CD4-positive, alpha-beta memory T cell (primary cell): ENCODE measurements around the gene POU2AF1. TPM values are rescaled to one million over a fixed set of nuclear protein-coding genes. Genes with fewer than 3 reads are reported as not detected.

Experiments
- CTCF ChIA-PET: fragments of 350-600 bp; sonication (Branson Sonifier 250); formaldehyde crosslinking; loops from one replicate; lab custom pipeline; 2021; ENCODE audit warnings: inconsistent platforms; ENCODE audit not compliant: partially characterized antibody; lab: Charles Lee
- POLR2A ChIA-PET: fragments of 350-600 bp; sonication (Branson Sonifier 250); formaldehyde crosslinking; loops from one replicate; lab custom pipeline; 2021; ENCODE audit not compliant: partially characterized antibody; lab: Charles Lee
- DNase-seq, 5 donors: peaks; one replicate each; pipeline versions ENCODE4 v3.0.0 to v3.0.0-alpha.2; 2020 to 2022; ENCODE audit warnings: mixed read lengths in 1 of 5
- H3K27ac ChIP-seq: one replicate; pipeline ENCODE4 v1.7.0; 2013; ENCODE audit warnings: low read depth, low read length
- H3K27me3 ChIP-seq: 2 replicates; pipeline ENCODE4 v1.7.0; 2013; ENCODE audit warnings: mild to moderate bottlenecking, low read length, moderate library complexity; ENCODE audit not compliant: insufficient read depth
- H3K36me3 ChIP-seq: 2 replicates; pipeline ENCODE4 v1.7.0; 2013; ENCODE audit warnings: mild to moderate bottlenecking, low read length, moderate library complexity; ENCODE audit not compliant: insufficient read depth
- H3K4me1 ChIP-seq: 2 replicates; pipeline ENCODE4 v1.7.0; 2013; ENCODE audit warnings: mild to moderate bottlenecking, low read length, moderate library complexity; ENCODE audit not compliant: insufficient read depth
- H3K4me3 ChIP-seq, 2 donors: one replicate each; pipeline ENCODE4 v1.7.0; 2013; ENCODE audit warnings: low read length in 2 of 2, mild to moderate bottlenecking in 1 of 2
- H3K9me3 ChIP-seq, 2 donors: one replicate each; pipeline ENCODE4 v1.7.0; 2013; ENCODE audit warnings: low read length in 2 of 2, control low read depth in 1 of 2; ENCODE audit not compliant: control insufficient read depth in 1 of 2
- H3K27ac Mint-ChIP-seq, 7 donors: one replicate each; pipeline ENCODE4 v1.8.0; 2020 to 2021; ENCODE audit warnings: mixed read lengths in 7 of 7, mild to moderate bottlenecking in 6 of 7, inconsistent platforms in 3 of 7, moderate library complexity in 3 of 7
- H3K27me3 Mint-ChIP-seq, 2 donors: one replicate each; pipeline ENCODE4 v1.8.0; 2020 to 2021; ENCODE audit warnings: mixed read lengths in 2 of 2
- H3K36me3 Mint-ChIP-seq, 2 donors: one replicate each; pipeline ENCODE4 v1.8.0; 2020 to 2021; ENCODE audit warnings: mixed read lengths in 2 of 2, inconsistent platforms in 1 of 2, mild to moderate bottlenecking in 1 of 2
- H3K4me1 Mint-ChIP-seq, 4 donors: one replicate each; pipeline ENCODE4 v1.8.0; 2020 to 2021; ENCODE audit warnings: mixed read lengths in 4 of 4, mild to moderate bottlenecking in 1 of 4
- H3K4me3 Mint-ChIP-seq, 8 donors: one replicate each; pipeline ENCODE4 v1.8.0; 2020 to 2021; ENCODE audit warnings: mixed read lengths in 8 of 8, mild to moderate bottlenecking in 7 of 8, moderate library complexity in 6 of 8, inconsistent platforms in 3 of 8
- H3K9me3 Mint-ChIP-seq, 8 donors: one replicate each; pipeline ENCODE4 v1.8.0; 2020 to 2021; ENCODE audit warnings: mixed read lengths in 8 of 8, mild to moderate bottlenecking in 5 of 8, inconsistent platforms in 3 of 8, moderate library complexity in 1 of 8
- intact Hi-C: fragments of 100-400 bp; cut with micrococcal nuclease; formaldehyde crosslinking; loops from one replicate; pipeline ENCODE4 v1.15.1; 2023
- polyA plus RNA-seq, 2 donors: library from polyadenylated mRNA; unstranded; fragments of 300-500 nt; fragmentation: Illumina TruSeq; gene quantifications; one replicate each; pipeline ENCODE4 v1.2.3, GENCODE V29; 2021
- total RNA-seq, 2 experiments: library from RNA; stranded (reverse); gene quantifications; one replicate each; pipeline ENCODE4 v1.2.3, GENCODE V29; 2021

The POU2AF1 gene
- total and polyA plus RNA-seq, 4 experiments from 2014 or later: 0.37 to 2.0 (median 0.56) TPM

- Mint-ChIP-seq H3K27ac (no peak overlapping the region), H3K9me3 (peaks cover 0 to 2% (median 0%) of the 10 kb centered on the region in 8 donors), H3K4me3 (no peak overlapping the region), H3K27me3 (peaks cover 1 to 4% of the 10 kb centered on the region in 2 donors), H3K36me3 (no peaks in the 10 kb centered on the region), H3K4me1 (no peaks in the 10 kb centered on the region)
- H3K4me3 ChIP-seq: no peak overlapping the region
- intact Hi-C loops: no loop called here
- H3K9me3 ChIP-seq: no peaks in the 10 kb centered on the region
- H3K36me3 ChIP-seq: no peaks in the 10 kb centered on the region
- CTCF ChIA-PET: no interaction called here
- H3K27ac ChIP-seq: no peak overlapping the region
- POLR2A ChIA-PET: no interaction called here
- H3K27me3 ChIP-seq: no peaks in the 10 kb centered on the region
- H3K4me1 ChIP-seq: no peaks in the 10 kb centered on the region
- DNase-seq: no peak
These were observed 31.9 kb downstream of the POU2AF1 start for GRCh38 chr11:111347002-111347722.

GRCh38 chr11:111344032-111344431, 35.0 kb downstream of the POU2AF1 start:
- H3K27me3 ChIP-seq: no peaks in the 10 kb centered on the region
- peaks cover 0 to 12% (median 9%) of the 10 kb centered on the region in 8 donors for H3K9me3 Mint-ChIP-seq
- no peaks in the 10 kb centered on the region for H3K4me1 ChIP-seq
- H3K36me3 Mint-ChIP-seq: peaks cover 2 to 7% of the 10 kb centered on the region in 2 donors
- no peak overlapping the region for H3K27ac Mint-ChIP-seq
- H3K9me3 ChIP-seq: no peaks in the 10 kb centered on the region
- no peaks in the 10 kb centered on the region for H3K4me1 Mint-ChIP-seq
- H3K4me3 Mint-ChIP-seq: no peak overlapping the region
- no peak overlapping the region for H3K27ac ChIP-seq
- POLR2A ChIA-PET: no interaction called here
- H3K4me3 ChIP-seq: no peak overlapping the region
- intact Hi-C loops: no loop called here
- DNase-seq: no peak
- peaks cover 2 to 9% of the 10 kb centered on the region in 2 donors for H3K27me3 Mint-ChIP-seq
- CTCF ChIA-PET: interaction anchor here (1.2 kb wide), 1 partner anchor 61 kb away, joined by 5 read pairs; no protein-coding TSS in a partner anchor
- no peaks in the 10 kb centered on the region for H3K36me3 ChIP-seq

GRCh38 chr11:111342329-111342728, 36.7 kb downstream of the POU2AF1 start:
- no peaks in the 10 kb centered on the region for H3K27me3 ChIP-seq
- no peaks in the 10 kb centered on the region for H3K36me3 ChIP-seq
- H3K4me1 ChIP-seq: no peaks in the 10 kb centered on the region
- ChIA-PET POLR2A (no interaction called here), CTCF (no interaction called here)
- H3K4me3 Mint-ChIP-seq: no peak overlapping the region
- H3K27me3 Mint-ChIP-seq: peaks cover 2 to 12% of the 10 kb centered on the region in 2 donors
- intact Hi-C loops: no loop called here
- H3K36me3 Mint-ChIP-seq: peaks cover 2 to 7% of the 10 kb centered on the region in 2 donors
- peaks cover 0 to 16% (median 11%) of the 10 kb centered on the region in 8 donors for H3K9me3 Mint-ChIP-seq
- H3K27ac ChIP-seq: no peak overlapping the region
- no peak overlapping the region for H3K27ac Mint-ChIP-seq
- no peaks in the 10 kb centered on the region for H3K4me1 Mint-ChIP-seq
- no peak for DNase-seq
- H3K4me3 ChIP-seq: no peak overlapping the region
- no peaks in the 10 kb centered on the region for H3K9me3 ChIP-seq

GRCh38 chr11:111339758-111340388, 39.2 kb downstream of the POU2AF1 start:
- ChIA-PET CTCF (no interaction called here), POLR2A (no interaction called here)
- no peak for DNase-seq
- Histone ChIP-seq H3K27ac (no peak overlapping the region), H3K27me3 (no peaks in the 10 kb centered on the region), H3K4me3 (no peak overlapping the region), H3K4me1 (no peaks in the 10 kb centered on the region), H3K9me3 (no peaks in the 10 kb centered on the region), H3K36me3 (no peaks in the 10 kb centered on the region)
- H3K27me3 Mint-ChIP-seq: peaks cover 2 to 9% of the 10 kb centered on the region in 2 donors
- no peak overlapping the region for H3K27ac Mint-ChIP-seq
- H3K36me3 Mint-ChIP-seq: peaks cover 2 to 7% of the 10 kb centered on the region in 2 donors
- intact Hi-C loops: no loop called here
- no peaks in the 10 kb centered on the region for H3K4me1 Mint-ChIP-seq
- H3K4me3 Mint-ChIP-seq: no peak overlapping the region
- H3K9me3 Mint-ChIP-seq: peaks cover 0 to 16% (median 11%) of the 10 kb centered on the region in 8 donors

- no peak overlapping the region for H3K27ac Mint-ChIP-seq
- intact Hi-C loops: no loop called here
- peaks cover 0 to 16% (median 11%) of the 10 kb centered on the region in 8 donors for H3K9me3 Mint-ChIP-seq
- H3K27me3 ChIP-seq: no peaks in the 10 kb centered on the region
- no peaks in the 10 kb centered on the region for H3K9me3 ChIP-seq
- no peaks in the 10 kb centered on the region for H3K36me3 ChIP-seq
- no peak for DNase-seq
- POLR2A ChIA-PET: no interaction called here
- H3K4me3 ChIP-seq: no peak overlapping the region
- peaks cover 4 to 9% of the 10 kb centered on the region in 2 donors for H3K27me3 Mint-ChIP-seq
- CTCF ChIA-PET: interaction anchor here (1.5 kb wide), 1 partner anchor 110 kb away, joined by 4 read pairs; no protein-coding TSS in a partner anchor
- peaks cover 2 to 7% of the 10 kb centered on the region in 2 donors for H3K36me3 Mint-ChIP-seq
- no peaks in the 10 kb centered on the region for H3K4me1 ChIP-seq
- H3K27ac ChIP-seq: no peak overlapping the region
- no peaks in the 10 kb centered on the region for H3K4me1 Mint-ChIP-seq
- H3K4me3 Mint-ChIP-seq: no peak overlapping the region
These were observed 42.4 kb downstream of the POU2AF1 start for GRCh38 chr11:111336582-111337256.

GRCh38 chr11:111336062-111336461, 43.0 kb downstream of the POU2AF1 start:
- H3K27me3 Mint-ChIP-seq: peaks cover 4 to 9% of the 10 kb centered on the region in 2 donors
- Histone ChIP-seq H3K4me3 (no peak overlapping the region), H3K9me3 (no peaks in the 10 kb centered on the region), H3K27me3 (no peaks in the 10 kb centered on the region), H3K27ac (no peak overlapping the region), H3K4me1 (no peaks in the 10 kb centered on the region), H3K36me3 (no peaks in the 10 kb centered on the region)
- intact Hi-C loops: no loop called here
- H3K9me3 Mint-ChIP-seq: peaks cover 0 to 16% (median 11%) of the 10 kb centered on the region in 8 donors
- no peak for DNase-seq
- H3K4me1 Mint-ChIP-seq: no peaks in the 10 kb centered on the region
- no peak overlapping the region for H3K4me3 Mint-ChIP-seq
- H3K27ac Mint-ChIP-seq: no peak overlapping the region
- POLR2A ChIA-PET: no interaction called here
- CTCF ChIA-PET: no interaction called here
- peaks cover 2 to 7% of the 10 kb centered on the region in 2 donors for H3K36me3 Mint-ChIP-seq

GRCh38 chr11:111335549-111335948, 43.5 kb downstream of the POU2AF1 start:
- Histone ChIP-seq H3K4me1 (no peaks in the 10 kb centered on the region), H3K27ac (no peak overlapping the region), H3K36me3 (no peaks in the 10 kb centered on the region), H3K4me3 (no peak overlapping the region), H3K27me3 (no peaks in the 10 kb centered on the region), H3K9me3 (no peaks in the 10 kb centered on the region)
- peaks cover 4 to 9% of the 10 kb centered on the region in 2 donors for H3K27me3 Mint-ChIP-seq
- peaks cover 2 to 7% of the 10 kb centered on the region in 2 donors for H3K36me3 Mint-ChIP-seq
- no peaks in the 10 kb centered on the region for H3K4me1 Mint-ChIP-seq
- ChIA-PET CTCF (no interaction called here), POLR2A (no interaction called here)
- H3K27ac Mint-ChIP-seq: no peak overlapping the region
- DNase-seq: no peak
- intact Hi-C loops: no loop called here
- no peak overlapping the region for H3K4me3 Mint-ChIP-seq
- peaks cover 0 to 16% (median 9%) of the 10 kb centered on the region in 8 donors for H3K9me3 Mint-ChIP-seq
